HepG2 (cell line): ENCODE measurements around the gene DUOXA2.
"Not testable (repeated sequence)": the region's sequence is repeated elsewhere in the genome, so short reads cannot be mapped to it uniquely, and the experiment has no call there.

Experiments used
- HMG20A ChIP-seq: IDR thresholded peaks from 2 replicates; pipeline ENCODE4 v1.6.1; 2016; ENCODE audit warnings: borderline replicate concordance
- MAF1 ChIP-seq: sonication (generic); formaldehyde crosslinking; IDR thresholded peaks from 2 replicates; pipeline ENCODE4 v1.5.0; 2020; ENCODE audit warnings: missing genetic modification reagents, borderline replicate concordance
- MTA3 ChIP-seq: sonication (generic); formaldehyde crosslinking; IDR thresholded peaks from 2 replicates; pipeline ENCODE4 v1.4.0; 2020; ENCODE audit warnings: missing genetic modification reagents
- MYC ChIP-seq: sonication (generic); formaldehyde crosslinking; IDR thresholded peaks from 2 replicates; pipeline ENCODE4 v1.9.0; 2021; ENCODE audit warnings: missing genetic modification reagents, borderline replicate concordance
- POLR2A ChIP-seq, 2 experiments: IDR thresholded peaks; 2 replicates each; pipeline ENCODE4 v1.6.1; 2011; ENCODE audit warnings: low read depth in 2 of 2, low read length in 2 of 2, mild to moderate bottlenecking in 1 of 2, moderate library complexity in 1 of 2; ENCODE audit not compliant: insufficient read depth in 1 of 2
- ZBTB20 ChIP-seq: sonication (generic); formaldehyde crosslinking; IDR thresholded peaks from 2 replicates; pipeline ENCODE4 v1.8.1; 2023; ENCODE audit warnings: missing genetic modification reagents, low read depth, mild to moderate bottlenecking, borderline replicate concordance
- ZNF230 ChIP-seq: sonication (generic); formaldehyde crosslinking; IDR thresholded peaks from 2 replicates; pipeline ENCODE4 v1.4.0; 2020; ENCODE audit warnings: mild to moderate bottlenecking, missing genetic modification reagents
- ZNF589 ChIP-seq: sonication (generic); formaldehyde crosslinking; conservative IDR thresholded peaks from 2 replicates; pipeline ENCODE4 v1.8.0; 2022; ENCODE audit warnings: mild to moderate bottlenecking, moderate library complexity, missing genetic modification reagents
- TF ChIP-seq, protein P1 (sequence below): sonication (generic); formaldehyde crosslinking; IDR thresholded peaks from 2 replicates; pipeline ENCODE4 v1.9.0; 2021; ENCODE audit warnings: mild to moderate bottlenecking, missing genetic modification reagents
- TF ChIP-seq, protein P2 (sequence below): sonication (generic); formaldehyde crosslinking; IDR thresholded peaks from 2 replicates; pipeline ENCODE4 v1.4.0; 2020; ENCODE audit warnings: missing genetic modification reagents, mild to moderate bottlenecking, borderline replicate concordance
- TF ChIP-seq, protein P3 (sequence below): sonication (generic); formaldehyde crosslinking; IDR thresholded peaks from 2 replicates; pipeline ENCODE4 v1.4.0; 2020; ENCODE audit warnings: mild to moderate bottlenecking, low read depth, missing genetic modification reagents
- TF ChIP-seq, protein P4 (sequence below): sonication (generic); formaldehyde crosslinking; IDR thresholded peaks from 2 replicates; pipeline ENCODE4 v1.8.1; 2023; ENCODE audit warnings: missing genetic modification reagents, inconsistent platforms, borderline replicate concordance
- TF ChIP-seq, protein P5 (sequence below): sonication (generic); formaldehyde crosslinking; IDR thresholded peaks from 2 replicates; pipeline ENCODE4 v1.4.0; 2020; ENCODE audit warnings: low read depth, mild to moderate bottlenecking, missing genetic modification reagents

DNA sequence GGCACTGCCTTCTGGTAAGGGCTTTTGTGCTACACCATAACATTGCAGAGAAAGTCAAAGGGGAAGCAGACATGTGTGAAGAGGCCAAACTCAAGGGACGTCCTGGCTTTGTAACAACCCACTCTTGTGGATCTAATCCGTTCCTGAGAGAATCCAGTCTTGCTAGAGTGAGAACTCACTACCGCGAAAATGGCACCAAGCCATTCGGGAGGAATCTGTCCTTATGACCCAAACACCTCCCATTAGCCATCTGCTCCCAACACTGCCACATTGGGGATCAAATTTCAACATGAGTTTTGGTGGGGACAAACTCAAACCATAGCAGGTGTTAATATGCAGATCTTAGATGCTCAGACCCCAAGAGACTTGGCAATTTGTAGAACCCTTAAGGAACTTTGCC is 34.9 kb upstream of the DUOXA2 start:
- not testable (repeated sequence) for TF ChIP-seq ZBTB20 (CRISPR knock-in tag); ZNF230 (CRISPR knock-in tag); MAF1 (CRISPR knock-in tag); POLR2A (IDR thresholded peaks at IDR 0.05; ENCODE audit: insufficient read depth in 1 of 2, low read depth in 2 of 2, low read length in 2 of 2); ZNF589 (CRISPR knock-in tag); MTA3 (CRISPR knock-in tag); MYC (CRISPR knock-in tag); HMG20A (CRISPR knock-in tag)
- TF ChIP-seq, protein P1, sequence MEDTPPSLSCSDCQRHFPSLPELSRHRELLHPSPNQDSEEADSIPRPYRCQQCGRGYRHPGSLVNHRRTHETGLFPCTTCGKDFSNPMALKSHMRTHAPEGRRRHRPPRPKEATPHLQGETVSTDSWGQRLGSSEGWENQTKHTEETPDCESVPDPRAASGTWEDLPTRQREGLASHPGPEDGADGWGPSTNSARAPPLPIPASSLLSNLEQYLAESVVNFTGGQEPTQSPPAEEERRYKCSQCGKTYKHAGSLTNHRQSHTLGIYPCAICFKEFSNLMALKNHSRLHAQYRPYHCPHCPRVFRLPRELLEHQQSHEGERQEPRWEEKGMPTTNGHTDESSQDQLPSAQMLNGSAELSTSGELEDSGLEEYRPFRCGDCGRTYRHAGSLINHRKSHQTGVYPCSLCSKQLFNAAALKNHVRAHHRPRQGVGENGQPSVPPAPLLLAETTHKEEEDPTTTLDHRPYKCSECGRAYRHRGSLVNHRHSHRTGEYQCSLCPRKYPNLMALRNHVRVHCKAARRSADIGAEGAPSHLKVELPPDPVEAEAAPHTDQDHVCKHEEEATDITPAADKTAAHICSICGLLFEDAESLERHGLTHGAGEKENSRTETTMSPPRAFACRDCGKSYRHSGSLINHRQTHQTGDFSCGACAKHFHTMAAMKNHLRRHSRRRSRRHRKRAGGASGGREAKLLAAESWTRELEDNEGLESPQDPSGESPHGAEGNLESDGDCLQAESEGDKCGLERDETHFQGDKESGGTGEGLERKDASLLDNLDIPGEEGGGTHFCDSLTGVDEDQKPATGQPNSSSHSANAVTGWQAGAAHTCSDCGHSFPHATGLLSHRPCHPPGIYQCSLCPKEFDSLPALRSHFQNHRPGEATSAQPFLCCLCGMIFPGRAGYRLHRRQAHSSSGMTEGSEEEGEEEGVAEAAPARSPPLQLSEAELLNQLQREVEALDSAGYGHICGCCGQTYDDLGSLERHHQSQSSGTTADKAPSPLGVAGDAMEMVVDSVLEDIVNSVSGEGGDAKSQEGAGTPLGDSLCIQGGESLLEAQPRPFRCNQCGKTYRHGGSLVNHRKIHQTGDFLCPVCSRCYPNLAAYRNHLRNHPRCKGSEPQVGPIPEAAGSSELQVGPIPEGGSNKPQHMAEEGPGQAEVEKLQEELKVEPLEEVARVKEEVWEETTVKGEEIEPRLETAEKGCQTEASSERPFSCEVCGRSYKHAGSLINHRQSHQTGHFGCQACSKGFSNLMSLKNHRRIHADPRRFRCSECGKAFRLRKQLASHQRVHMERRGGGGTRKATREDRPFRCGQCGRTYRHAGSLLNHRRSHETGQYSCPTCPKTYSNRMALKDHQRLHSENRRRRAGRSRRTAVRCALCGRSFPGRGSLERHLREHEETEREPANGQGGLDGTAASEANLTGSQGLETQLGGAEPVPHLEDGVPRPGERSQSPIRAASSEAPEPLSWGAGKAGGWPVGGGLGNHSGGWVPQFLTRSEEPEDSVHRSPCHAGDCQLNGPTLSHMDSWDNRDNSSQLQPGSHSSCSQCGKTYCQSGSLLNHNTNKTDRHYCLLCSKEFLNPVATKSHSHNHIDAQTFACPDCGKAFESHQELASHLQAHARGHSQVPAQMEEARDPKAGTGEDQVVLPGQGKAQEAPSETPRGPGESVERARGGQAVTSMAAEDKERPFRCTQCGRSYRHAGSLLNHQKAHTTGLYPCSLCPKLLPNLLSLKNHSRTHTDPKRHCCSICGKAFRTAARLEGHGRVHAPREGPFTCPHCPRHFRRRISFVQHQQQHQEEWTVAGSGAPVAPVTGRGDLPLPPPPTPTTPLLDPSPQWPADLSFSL (CRISPR knock-in tag), result not testable (repeated sequence)
- TF ChIP-seq, protein P2, sequence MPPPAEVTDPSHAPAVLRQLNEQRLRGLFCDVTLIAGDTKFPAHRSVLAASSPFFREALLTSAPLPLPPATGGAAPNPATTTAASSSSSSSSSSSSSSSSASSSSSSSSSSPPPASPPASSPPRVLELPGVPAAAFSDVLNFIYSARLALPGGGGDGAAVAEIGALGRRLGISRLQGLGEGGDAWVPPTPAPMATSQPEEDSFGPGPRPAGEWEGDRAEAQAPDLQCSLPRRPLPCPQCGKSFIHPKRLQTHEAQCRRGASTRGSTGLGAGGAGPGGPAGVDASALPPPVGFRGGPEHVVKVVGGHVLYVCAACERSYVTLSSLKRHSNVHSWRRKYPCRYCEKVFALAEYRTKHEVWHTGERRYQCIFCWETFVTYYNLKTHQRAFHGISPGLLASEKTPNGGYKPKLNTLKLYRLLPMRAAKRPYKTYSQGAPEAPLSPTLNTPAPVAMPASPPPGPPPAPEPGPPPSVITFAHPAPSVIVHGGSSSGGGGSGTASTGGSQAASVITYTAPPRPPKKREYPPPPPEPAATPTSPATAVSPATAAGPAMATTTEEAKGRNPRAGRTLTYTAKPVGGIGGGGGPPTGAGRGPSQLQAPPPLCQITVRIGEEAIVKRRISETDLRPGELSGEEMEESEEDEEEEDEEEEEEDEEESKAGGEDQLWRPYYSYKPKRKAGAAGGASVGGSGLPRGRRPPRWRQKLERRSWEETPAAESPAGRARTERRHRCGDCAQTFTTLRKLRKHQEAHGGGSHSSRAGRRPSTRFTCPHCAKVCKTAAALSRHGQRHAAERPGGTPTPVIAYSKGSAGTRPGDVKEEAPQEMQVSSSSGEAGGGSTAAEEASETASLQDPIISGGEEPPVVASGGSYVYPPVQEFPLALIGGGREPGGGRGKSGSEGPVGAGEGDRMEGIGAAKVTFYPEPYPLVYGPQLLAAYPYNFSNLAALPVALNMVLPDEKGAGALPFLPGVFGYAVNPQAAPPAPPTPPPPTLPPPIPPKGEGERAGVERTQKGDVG, result not testable (repeated sequence)
- TF ChIP-seq, protein P3, sequence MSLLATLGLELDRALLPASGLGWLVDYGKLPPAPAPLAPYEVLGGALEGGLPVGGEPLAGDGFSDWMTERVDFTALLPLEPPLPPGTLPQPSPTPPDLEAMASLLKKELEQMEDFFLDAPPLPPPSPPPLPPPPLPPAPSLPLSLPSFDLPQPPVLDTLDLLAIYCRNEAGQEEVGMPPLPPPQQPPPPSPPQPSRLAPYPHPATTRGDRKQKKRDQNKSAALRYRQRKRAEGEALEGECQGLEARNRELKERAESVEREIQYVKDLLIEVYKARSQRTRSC (CRISPR knock-in tag), result not testable (repeated sequence)
- TF ChIP-seq, protein P4, sequence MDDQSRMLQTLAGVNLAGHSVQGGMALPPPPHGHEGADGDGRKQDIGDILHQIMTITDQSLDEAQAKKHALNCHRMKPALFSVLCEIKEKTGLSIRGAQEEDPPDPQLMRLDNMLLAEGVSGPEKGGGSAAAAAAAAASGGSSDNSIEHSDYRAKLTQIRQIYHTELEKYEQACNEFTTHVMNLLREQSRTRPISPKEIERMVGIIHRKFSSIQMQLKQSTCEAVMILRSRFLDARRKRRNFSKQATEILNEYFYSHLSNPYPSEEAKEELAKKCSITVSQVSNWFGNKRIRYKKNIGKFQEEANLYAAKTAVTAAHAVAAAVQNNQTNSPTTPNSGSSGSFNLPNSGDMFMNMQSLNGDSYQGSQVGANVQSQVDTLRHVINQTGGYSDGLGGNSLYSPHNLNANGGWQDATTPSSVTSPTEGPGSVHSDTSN, result not testable (repeated sequence)
- TF ChIP-seq, protein P5, sequence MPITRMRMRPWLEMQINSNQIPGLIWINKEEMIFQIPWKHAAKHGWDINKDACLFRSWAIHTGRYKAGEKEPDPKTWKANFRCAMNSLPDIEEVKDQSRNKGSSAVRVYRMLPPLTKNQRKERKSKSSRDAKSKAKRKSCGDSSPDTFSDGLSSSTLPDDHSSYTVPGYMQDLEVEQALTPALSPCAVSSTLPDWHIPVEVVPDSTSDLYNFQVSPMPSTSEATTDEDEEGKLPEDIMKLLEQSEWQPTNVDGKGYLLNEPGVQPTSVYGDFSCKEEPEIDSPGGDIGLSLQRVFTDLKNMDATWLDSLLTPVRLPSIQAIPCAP (CRISPR knock-in tag), result not testable (repeated sequence)
